C4-2B (cell line): ENCODE results near the gene CALD1.

Experiments
- H3K27ac ChIP-seq: fragments of 450-650 bp; 2 replicates; pipeline ENCODE4 v1.5.1; 2017
- CTCF ChIP-seq: fragments of 450-650 bp; conservative IDR thresholded peaks from 2 replicates; pipeline ENCODE4 v1.5.1; 2017; ENCODE audit warnings: mild to moderate bottlenecking
- ZFX ChIP-seq: fragments of 450-650 bp; IDR thresholded peaks from 2 replicates; pipeline ENCODE4 v1.6.1; 2017

Gene CALD1

GRCh38 chr7:134993877-134994456 is 214.5 kb downstream of the CALD1 start:
- TF ChIP-seq CTCF: no peak
- no peak for TF ChIP-seq ZFX
- H3K27ac ChIP-seq: no peak overlapping the region

- TF ChIP-seq ZFX: no peak
- TF ChIP-seq CTCF: no peak
- no peak overlapping the region; the same call in 1 of the 2 replicates for H3K27ac ChIP-seq
Measured at GRCh38 chr7:134995239-134996096, 216.0 kb downstream of the CALD1 start.

- TF ChIP-seq ZFX: no peak
- no peak for TF ChIP-seq CTCF
- H3K27ac ChIP-seq: no peak overlapping the region
Measured at GRCh38 chr7:134996097-134996550, 216.7 kb downstream of the CALD1 start.

- no peak overlapping the region for H3K27ac ChIP-seq
Measured at GRCh38 chr7:134997214-134997885, 217.9 kb downstream of the CALD1 start.

GRCh38 chr7:134999136-134999535 is 219.7 kb downstream of the CALD1 start:
- no peak for TF ChIP-seq CTCF
- no peak overlapping the region for H3K27ac ChIP-seq

More at GRCh38 chr7:134997214-134997885, 217.9 kb downstream of the CALD1 start:
- TF ChIP-seq CTCF (no peak), ZFX (no peak)

- no peak overlapping the region for H3K27ac ChIP-seq
- TF ChIP-seq CTCF (no peak), ZFX (no peak)
Measured at GRCh38 chr7:135001390-135002165, 222.1 kb downstream of the CALD1 start.
